Right renal pelvis (tissue), 4 donors: Measurements from ENCODE around the gene OR10G2. TPM values are rescaled to one million over a fixed set of nuclear protein-coding genes. Genes with fewer than 3 reads are reported as not detected.
"Not testable (repeated sequence)": the region's sequence is repeated elsewhere in the genome, so short reads cannot be mapped to it uniquely, and the experiment has no call there.

Experiments
- DNase-seq, 4 donors: peaks; one replicate each; pipeline ENCODE4 v3.0.0-alpha.2; 2013; ENCODE audit warnings: low read depth in 4 of 4, low spot score in 3 of 4, missing footprints in 1 of 4
- polyA plus RNA-seq, 4 donors: library from polyadenylated mRNA; unstranded; fragments of 120-200 nt; gene quantifications; one replicate each; pipeline ENCODE4 v1.2.1, GENCODE V29; 2013; ENCODE audit not compliant: insufficient read length in 4 of 4

OR10G2 gene
- not detected for polyA plus RNA-seq

- no peak for DNase-seq
Measured at GRCh38 chr14:21634840-21635239, at the start of gene OR10G2. Gene OR10G2, minus strand, starts transcription at chr14:21634940. Its CDS starts 98 bp downstream, at chr14:21634842.

GRCh38 chr14:21680072-21680471 lies 45.3 kb upstream of the OR10G2 start:
- no peak for DNase-seq

- DNase-seq, result no peak
Measured at GRCh38 chr14:21675566-21675965, 40.8 kb upstream of the OR10G2 start.

GRCh38 chr14:21673718-21674117 lies 39.0 kb upstream of the OR10G2 start, which contains the start of gene OR4E1:
Gene OR4E1, minus strand, starts transcription at chr14:21673818. Its CDS starts 2,883 bp downstream, at chr14:21670935.
- no peak for DNase-seq

GRCh38 chr14:21672116-21672515 lies 37.4 kb upstream of the OR10G2 start:
- DNase-seq, result no peak

- no peak for DNase-seq
Measured at GRCh38 chr14:21671371-21671770, 36.6 kb upstream of the OR10G2 start.

GRCh38 chr14:21669284-21669683 lies 34.5 kb upstream of the OR10G2 start:
- DNase-seq, result no peak

GRCh38 chr14:21668377-21668776 lies 33.6 kb upstream of the OR10G2 start:
- DNase-seq, result no peak

GRCh38 chr14:21656980-21657379 lies 22.2 kb upstream of the OR10G2 start:
- DNase-seq, result no peak

- no peak for DNase-seq
Measured at GRCh38 chr14:21654215-21654614, 19.5 kb upstream of the OR10G2 start.

GRCh38 chr14:21653331-21653885 lies 18.7 kb upstream of the OR10G2 start, which contains the start of gene OR4E2:
Gene OR4E2, plus strand, starts transcription at chr14:21653835. Its CDS starts 11,248 bp downstream, at chr14:21665083.
- no peak for DNase-seq

GRCh38 chr14:21652209-21652808 lies 17.6 kb upstream of the OR10G2 start:
- DNase-seq, result no peak

GRCh38 chr14:21647380-21647779 lies 12.6 kb upstream of the OR10G2 start:
- DNase-seq, result no peak

GRCh38 chr14:21643407-21643806 lies 8.7 kb upstream of the OR10G2 start:
- DNase-seq, result no peak

GRCh38 chr14:21642683-21643082 lies 7.9 kb upstream of the OR10G2 start:
- DNase-seq, result no peak

GRCh38 chr14:21631084-21631483 lies 3.7 kb downstream of the OR10G2 start:
- no peak for DNase-seq

GRCh38 chr14:21630503-21630902 lies 4.2 kb downstream of the OR10G2 start:
- DNase-seq, result not testable (repeated sequence)

GRCh38 chr14:21626491-21627230 lies 8.1 kb downstream of the OR10G2 start:
- DNase-seq, result no peak

GRCh38 chr14:21617614-21618013 lies 17.1 kb downstream of the OR10G2 start:
- DNase-seq, result no peak

GRCh38 chr14:21614240-21614639 lies 20.5 kb downstream of the OR10G2 start:
- no peak for DNase-seq

- DNase-seq, result no peak
Measured at GRCh38 chr14:21612324-21612723, 22.4 kb downstream of the OR10G2 start.

GRCh38 chr14:21602181-21602580 lies 32.6 kb downstream of the OR10G2 start:
- not testable (repeated sequence) for DNase-seq
